ENCODE results near the gene PDGFC.

Gene PDGFC

DNA sequence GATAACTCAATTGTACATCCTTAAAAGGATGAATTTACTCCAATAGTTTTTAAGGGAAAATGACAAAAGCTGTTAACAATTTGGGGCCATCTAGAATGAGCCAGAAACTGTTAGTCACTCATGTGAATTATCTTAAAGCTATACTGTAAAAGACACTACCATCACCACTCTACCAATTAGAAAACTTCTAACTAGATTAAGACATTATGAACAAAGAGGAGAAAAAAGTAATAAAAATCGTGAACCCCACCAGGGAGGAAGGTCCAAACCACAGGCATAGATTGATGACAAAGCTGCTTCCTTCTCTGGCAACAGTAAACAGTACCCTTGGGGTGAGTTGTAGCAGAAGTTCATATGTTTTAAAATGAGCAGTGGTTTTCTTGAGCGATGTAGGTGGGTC lies 106.1 kb downstream of the PDGFC start:
- FAIRE-seq: no peak
- no peak for DNase-seq (ENCODE audit: extremely low spot score, insufficient read length, low read depth)

DNA sequence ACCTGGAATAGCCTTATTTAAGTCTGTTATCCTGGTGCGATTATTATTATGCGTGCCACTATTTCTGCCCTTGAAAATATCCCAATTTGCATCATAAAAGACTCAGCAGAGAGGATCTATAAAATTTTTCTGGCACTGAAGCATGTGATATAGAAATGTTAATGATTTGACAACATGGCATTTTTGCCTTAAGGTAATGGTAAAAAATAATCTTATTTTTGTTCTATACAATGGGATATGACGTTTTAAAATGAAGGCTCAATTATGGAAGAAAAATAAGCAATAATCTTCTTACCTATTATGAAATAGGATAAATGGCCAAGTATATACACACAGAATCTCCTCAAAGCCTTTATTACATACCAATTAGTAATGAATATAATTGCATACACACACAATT lies 113.5 kb downstream of the PDGFC start:
- DNase-seq (ENCODE audit: extremely low spot score, insufficient read length, low read depth): no peak
- no peak for FAIRE-seq

DNA sequence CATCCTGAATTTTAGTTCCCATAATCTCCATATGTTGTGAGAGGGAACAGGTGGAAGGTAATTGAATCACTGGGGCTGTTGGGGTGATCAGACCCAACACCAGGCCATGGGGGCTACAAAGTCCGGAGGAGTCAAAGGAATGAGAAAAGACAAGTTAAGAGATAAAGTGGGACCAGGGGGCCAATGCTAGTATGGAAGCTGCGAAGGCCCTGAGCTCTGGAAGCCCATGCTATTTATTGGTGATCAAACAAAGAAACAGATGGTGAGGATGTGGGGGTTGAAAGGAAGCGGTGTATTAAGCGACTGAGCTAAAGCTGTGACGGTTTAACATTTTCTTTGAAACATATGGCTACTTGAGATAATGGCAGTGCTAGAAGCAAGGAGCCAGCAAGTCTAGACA lies 132.8 kb downstream of the PDGFC start:
- no peak for DNase-seq (ENCODE audit: extremely low spot score, insufficient read length, low read depth)
- FAIRE-seq: no peak

DNA sequence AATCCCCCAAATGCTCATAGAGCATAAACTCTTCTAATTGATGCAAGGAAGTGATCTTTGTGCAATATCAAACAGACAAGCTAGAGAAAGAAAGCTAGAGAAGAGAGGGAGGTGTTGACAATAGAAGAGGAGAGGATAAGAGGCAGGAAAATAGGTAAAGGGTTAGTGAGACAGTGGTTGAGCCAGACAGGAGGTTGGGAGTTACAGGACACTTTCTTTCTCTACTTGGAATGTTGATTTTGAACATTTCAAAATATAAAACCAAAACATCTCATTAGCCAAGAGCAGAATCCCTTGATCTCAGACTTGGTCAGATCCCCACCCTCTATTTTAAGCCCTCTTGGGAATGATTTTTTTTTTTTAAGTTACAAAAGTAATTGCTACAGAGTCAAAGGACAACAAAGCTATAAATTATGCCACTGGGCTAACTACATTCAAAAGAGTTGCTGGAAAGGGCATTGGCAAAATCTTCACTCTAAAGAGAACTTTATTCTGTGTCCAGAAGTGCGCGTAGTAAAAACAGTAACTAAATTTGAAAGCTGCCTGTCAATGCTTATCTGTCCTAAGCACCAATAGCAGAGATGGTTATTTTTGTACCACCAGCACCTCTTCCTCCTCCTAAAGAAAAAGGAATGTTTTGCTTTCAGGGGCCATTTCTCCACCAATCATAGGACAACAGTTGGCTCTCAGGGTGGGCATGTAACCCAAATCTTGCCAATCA lies 133.8 kb downstream of the PDGFC start:
- no peak for FAIRE-seq
- no peak for DNase-seq (ENCODE audit: extremely low spot score, insufficient read length, low read depth)

DNA sequence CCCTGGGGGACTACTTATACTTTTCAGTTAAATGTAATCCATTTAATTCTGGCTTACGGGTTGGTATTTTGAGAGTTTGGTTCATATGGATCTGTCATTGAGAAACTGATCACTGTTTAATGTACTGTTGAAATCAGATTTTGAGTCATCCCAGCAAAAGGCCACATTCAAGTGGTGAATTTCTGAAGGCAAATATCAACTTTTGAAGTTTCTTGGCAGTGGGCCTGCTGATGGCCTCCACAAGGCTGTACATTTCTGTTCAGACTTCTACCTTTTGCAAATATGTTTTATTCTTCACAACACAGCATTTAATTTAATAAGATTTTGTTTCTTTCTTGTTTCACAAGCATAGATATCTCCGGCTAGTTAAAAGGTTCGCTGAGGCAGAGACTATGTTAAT lies 138.7 kb downstream of the PDGFC start:
- FAIRE-seq (no peak), DNase-seq (ENCODE audit: extremely low spot score, insufficient read length, low read depth) (no peak)

DNA sequence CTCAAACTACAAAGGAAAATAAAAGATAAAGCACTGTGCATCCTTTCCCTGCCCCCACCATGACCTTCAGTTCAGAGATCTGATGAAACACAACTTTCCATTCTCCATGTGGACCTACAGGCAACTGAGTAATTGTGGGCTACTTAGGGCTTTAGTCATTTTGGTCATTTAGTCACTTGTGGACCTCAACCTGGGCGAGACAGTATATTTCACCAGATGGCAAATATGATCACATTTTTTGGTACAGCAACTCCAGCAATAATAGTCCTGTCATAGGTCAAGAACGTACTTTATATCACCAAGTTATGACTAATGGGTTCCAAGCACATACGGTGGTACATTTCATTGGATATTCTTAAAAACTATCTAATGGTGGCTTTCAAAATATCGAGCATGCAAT lies 141.2 kb downstream of the PDGFC start:
- FAIRE-seq (no peak), DNase-seq (ENCODE audit: extremely low spot score, insufficient read length, low read depth) (no peak)

DNA sequence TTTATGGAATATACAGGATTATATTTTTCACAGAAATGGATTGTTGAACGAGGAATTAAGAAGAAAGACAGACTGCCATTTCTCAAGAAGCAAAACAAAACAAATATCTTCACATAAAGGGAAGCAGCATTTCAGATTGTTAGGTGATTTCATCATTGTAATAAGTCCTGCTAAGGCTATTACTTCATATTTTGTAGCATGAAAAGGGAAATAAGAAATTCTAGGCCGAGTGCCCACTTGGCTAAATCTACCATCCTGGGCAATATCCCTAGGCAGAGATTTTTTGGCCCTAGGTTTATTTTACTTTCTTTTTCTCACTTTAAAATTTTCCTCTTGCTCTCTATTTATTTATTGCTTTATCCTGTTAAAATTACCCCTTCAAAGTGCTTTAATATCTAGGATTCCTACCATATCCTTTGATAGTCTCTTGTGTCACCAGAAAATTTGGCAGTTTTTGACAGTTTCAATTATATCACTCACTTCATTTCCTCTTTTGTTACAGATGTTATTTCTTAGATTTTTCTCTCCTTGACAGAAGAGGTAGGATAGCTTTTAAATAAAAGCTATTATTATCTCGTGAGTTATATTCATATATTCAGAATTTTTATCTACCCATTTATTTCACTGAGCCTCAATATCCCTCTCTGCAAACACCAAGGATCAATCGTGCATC lies 142.3 kb downstream of the PDGFC start:
- no peak for DNase-seq (ENCODE audit: extremely low spot score, insufficient read length, low read depth)

DNA sequence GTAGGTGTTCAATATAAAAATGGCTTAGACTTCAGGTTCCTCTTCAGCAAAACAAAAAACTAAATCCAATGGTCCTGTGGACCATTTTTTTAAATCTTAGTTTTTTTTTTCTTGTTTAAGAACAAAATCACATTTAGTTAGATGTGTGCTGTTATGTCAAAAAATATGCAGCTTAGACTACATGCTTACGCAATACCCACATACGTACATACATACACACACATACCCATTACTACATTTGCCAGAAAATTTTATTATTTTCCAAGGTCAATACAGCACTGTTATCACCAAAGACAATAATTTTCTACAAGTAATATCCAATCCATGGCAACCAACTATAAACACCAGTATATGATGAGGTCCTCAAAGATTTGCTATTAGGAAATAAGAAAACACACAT lies 144.1 kb downstream of the PDGFC start:
- no peak for FAIRE-seq
- DNase-seq (ENCODE audit: extremely low spot score, insufficient read length, low read depth): no peak

More for the DNA sequence above, 142.3 kb downstream of the PDGFC start:
- no peak for FAIRE-seq

DNA sequence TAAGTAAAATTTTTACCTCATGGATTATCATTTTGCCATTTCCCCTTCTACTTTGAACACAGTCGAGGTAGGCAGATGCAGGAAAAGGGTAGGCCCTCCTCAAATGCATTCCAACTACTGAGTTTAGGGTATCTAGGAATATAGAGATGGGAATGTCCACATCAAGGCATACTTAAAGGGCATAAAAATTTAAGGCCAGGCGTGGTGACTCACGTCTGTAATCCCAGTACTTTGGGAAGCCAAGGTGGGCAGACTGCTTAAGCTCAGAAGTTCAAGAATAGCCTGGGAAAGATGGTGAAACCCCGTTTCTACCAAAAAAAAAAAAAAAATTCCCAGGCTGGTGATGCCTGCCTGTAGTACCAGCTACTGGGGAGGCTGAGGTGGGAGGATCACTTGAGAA lies 146.5 kb downstream of the PDGFC start:
- no peak for DNase-seq (ENCODE audit: extremely low spot score, insufficient read length, low read depth)
- no peak for FAIRE-seq

DNA sequence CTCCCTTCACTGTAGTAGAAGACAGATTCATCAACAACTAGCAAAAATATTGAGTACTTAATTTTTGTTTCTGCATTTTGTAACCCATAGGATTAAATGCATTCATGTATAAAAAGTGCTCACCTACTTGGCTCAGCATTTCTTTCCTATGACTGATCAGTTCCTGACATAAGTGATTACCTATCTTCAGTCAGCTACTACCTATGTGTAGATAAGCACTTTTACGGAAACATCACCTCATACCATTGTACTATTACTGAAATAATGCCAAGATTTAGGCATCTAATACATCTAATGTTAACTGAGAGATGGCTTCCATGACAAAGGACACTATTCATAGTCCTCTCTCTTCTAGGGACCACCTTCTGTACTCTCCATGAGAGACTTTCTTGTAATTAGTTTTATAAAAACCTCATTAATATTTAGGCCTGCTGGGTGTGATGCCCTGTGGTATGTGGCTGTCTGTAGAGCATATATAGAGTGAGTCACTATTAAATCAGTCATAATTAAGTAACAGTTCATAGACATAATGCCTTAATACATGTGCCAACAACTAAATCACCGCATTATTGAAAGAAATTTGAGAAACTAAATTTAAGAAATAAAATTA lies 147.0 kb downstream of the PDGFC start:
- DNase-seq (ENCODE audit: extremely low spot score, insufficient read length, low read depth) (no peak), FAIRE-seq (no peak)

DNA sequence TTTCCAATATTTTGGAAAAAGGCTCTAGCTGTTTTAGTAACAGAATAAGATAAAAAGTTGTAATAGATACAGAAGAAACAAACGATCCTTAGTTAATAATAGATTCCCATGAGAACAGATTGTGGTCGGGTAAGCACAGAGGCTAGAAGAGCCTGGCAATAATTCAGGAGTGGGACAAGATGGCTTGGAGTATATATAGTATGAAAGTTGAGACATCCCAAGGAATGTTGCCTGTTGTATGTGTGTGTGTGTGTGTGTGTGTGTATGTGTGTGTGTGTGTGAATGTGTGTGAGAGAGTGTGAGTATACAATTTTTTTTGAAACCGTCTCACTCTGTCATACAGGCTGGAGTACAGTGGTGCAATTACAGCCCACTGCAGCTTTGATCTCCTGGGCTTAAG lies 150.7 kb downstream of the PDGFC start:
- DNase-seq (ENCODE audit: extremely low spot score, insufficient read length, low read depth): no peak
- no peak for FAIRE-seq

DNA sequence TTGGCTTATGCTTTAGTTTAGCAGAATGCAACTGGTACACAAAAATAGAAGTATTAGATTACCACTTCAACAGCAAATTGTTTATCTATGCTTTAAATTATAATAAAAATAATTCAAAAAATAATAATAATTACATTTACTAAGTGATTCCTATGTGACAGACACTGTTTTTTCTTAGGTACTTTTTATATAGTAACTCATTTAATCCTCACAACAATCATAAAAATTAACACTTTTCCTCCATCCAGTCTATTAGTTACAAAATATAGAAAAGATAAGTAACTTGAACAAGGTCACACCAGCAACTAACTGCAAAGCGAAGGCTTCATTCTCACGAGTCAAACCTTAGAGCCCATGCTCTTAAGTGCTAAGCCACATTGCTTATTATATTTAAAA lies 155.2 kb downstream of the PDGFC start:
- no peak for FAIRE-seq
- no peak for DNase-seq (ENCODE audit: extremely low spot score, insufficient read length, low read depth)

DNA sequence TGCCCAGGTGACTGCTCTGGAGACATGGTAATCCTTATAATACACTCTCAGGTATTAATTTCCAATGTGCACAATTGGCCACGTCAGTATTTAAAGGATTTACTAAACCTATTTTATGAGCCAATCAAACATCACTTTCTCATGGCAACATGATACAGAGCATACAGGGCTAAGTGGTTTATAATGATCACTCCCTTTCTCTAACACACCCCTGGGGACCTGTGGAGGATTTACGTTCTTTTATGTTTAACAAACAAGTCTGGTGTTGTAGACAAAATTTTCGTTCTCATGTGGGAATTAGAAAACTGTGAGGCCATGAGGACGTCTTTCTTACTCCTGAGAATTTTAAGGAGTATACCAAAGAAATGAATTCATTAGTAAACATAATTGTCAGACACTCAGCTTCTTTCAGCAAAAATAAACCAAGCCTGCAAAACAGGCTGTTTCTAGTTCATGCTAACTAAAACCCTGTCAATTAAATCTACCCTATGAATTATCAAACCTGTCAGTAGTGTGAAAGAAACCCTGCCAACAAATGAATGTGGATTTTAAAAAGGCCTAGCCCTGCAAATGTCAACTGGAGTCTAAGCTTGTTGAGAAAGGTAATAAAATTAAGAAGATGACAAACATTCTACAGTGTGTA lies 155.8 kb downstream of the PDGFC start:
- no peak for FAIRE-seq
- no peak for DNase-seq (ENCODE audit: extremely low spot score, insufficient read length, low read depth)

DNA sequence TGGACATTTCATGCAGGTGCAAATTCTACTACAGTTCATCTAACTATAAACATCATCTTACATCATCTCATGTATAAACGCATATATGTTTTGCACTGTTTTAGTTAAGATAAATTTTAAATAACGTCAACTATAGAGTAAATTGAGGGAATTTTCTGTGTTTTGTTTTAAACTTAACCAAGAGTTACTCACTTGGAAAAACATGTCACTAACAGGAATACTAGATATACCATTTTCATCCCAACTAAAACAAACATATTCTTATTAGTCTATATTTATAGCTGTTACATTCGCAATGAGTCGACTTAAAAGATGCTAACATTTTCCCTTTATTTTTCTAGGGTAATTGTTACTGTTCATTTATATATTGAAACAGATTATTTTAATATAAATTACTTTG lies 159.6 kb downstream of the PDGFC start:
- no peak for FAIRE-seq
- DNase-seq (ENCODE audit: extremely low spot score, insufficient read length, low read depth): no peak

DNA sequence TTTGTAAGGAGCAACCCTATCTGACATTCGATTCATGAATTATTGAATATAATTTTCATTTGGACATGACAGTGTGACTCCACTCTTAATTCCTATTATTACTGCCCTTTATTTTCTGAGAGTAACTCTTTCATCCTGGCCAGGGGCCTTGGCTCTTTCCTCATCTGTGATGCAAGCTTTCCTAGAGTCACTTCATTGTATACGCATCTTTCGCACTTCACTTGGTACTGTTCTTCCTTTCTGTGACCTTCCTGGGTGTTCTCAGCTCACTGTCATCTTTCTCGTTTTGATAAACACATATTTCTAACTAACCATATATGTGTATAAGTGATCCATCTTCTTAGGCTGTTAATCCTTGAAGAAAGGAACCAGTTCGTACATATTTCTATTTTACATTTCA lies 160.3 kb downstream of the PDGFC start:
- FAIRE-seq: no peak
- no peak for DNase-seq (ENCODE audit: extremely low spot score, insufficient read length, low read depth)

DNA sequence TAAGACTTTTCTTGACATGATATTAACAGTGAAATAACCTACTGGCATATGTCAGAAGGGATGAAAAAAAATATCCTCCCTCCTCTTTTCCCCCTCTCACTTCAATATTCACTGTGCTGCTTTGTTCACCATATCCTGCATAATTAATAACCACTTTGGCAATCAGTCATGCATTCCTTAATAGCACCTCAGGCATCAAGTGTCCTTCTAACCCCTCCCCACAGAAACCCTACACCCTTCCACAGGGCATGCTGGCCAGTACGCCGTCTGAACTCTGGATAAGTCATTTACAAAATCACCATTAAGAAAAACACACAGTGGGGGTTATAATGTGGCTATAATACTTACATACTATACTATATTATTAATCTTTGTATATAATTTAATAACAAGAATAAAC lies 165.9 kb downstream of the PDGFC start:
- DNase-seq (ENCODE audit: extremely low spot score, insufficient read length, low read depth) (no peak), FAIRE-seq (no peak)

DNA sequence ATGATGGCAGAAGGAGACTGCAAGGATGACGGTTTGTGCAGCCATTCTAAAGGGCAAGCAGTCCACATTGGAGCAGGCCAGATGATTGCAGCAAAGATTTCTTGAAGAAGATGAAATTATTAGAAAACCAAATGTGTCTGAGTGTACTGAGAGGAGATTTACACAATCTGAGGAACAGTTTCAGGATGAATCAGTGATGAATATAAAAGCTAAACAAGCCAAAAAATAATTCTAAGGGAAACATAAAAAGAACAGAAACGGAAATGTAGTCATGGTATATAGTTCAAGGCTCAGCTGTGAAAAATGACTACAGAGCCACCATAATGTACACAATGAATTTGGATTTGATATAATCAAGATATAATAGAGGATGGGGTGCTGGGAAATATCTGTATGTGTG lies 168.5 kb downstream of the PDGFC start:
- no peak for DNase-seq (ENCODE audit: extremely low spot score, insufficient read length, low read depth)
- FAIRE-seq: no peak

DNA sequence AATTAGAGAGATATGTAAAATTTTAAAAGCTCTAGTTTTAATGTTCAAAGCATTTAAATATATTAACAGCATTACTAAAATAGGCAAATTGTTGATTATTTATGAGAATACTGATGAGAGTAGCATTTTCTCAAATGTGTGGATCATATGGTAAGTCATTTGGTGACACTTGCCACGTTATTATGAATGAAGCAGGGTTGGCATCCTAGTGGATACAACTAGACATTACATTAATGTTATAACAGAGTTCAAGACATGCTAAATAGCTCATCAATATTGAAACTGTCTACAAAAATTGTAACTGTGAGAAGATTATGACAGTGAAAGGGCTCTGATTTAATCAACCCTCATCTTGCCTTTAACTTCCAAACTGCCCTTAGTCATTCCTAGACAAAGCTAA lies 171.1 kb downstream of the PDGFC start:
- DNase-seq (ENCODE audit: extremely low spot score, insufficient read length, low read depth): no peak
- FAIRE-seq: no peak

DNA sequence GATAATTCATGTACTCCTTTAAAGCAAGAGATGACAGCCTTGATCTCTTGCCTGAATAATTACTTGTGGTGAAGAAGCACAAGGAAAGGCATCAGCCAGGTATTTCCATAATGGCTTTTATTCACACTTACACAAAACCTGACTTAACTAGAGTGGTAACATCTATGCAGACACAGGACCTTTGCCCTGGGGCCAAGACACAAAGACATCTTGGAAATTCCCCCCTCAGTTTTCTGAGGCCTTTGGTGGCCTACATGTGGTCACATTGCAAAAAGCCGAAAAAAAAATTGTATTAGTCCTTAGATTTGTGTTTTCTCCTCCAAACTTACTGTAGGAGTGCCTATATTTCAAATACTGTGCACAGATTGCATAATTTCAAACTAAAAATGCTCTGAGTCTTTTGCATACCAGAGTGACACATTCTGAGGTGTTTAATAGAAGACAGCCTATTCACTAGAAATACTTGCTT lies 172.4 kb downstream of the PDGFC start:
- no peak for FAIRE-seq
- no peak for DNase-seq (ENCODE audit: extremely low spot score, insufficient read length, low read depth)

DNA sequence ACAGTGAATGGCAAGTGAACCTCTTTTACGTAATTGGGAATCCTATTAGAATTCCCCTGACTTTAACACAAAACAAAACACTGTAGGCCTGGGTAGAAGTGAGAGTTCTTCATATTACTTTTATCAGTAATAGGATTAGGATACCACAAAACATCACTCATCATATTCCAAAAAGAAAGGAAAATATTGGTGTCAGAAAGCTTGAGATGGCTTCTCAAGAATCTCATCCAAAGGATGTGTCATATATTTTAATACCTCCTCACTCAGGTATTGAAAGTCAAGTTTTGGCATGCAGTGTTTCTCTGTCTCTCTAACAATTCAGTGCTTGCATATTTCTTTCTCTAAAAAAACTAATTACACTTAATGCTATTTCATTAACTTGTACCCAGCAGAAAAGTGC lies 173.2 kb downstream of the PDGFC start:
- no peak for DNase-seq (ENCODE audit: extremely low spot score, insufficient read length, low read depth)
- FAIRE-seq: no peak

DNA sequence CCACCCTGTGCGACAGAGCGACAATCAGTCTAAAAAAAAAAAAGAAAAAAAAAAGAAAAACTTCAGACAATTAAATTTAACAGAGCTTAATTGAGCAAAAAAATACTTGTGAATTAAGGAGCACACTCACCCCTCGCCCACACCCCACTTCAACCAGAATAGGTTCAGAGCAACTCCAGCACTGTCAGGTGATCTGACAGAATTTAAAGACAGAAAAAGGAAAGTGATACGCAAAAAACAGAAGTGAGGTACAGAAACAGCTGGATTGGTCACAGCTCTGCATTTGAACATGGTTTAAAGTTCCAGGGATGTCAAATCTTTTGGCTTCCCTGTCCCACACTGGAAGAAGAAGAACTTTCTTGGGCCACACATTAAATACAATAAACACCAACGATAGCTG lies 174.4 kb downstream of the PDGFC start:
- FAIRE-seq: no peak
- DNase-seq (ENCODE audit: extremely low spot score, insufficient read length, low read depth): no peak
